Left cardiac atrium (tissue), 4 donors: ENCODE measurements around the gene WDR83. TPM values are rescaled to one million over a fixed set of nuclear protein-coding genes. Genes with fewer than 3 reads are reported as not detected.

Experiments used
- ATAC-seq, 2 donors: fragments of 200-7000 bp; cut with Tn5 transposase; one replicate each; pipeline ENCODE4 v1.9.1; 2020; ENCODE audit warnings: mild to moderate bottlenecking in 2 of 2, moderate library complexity in 2 of 2
- DNase-seq: peaks from one replicate; pipeline ENCODE4 v3.0.0-alpha.2; 2020
- intact Hi-C, 2 donors: fragments of 100-400 bp; cut with DNase I; formaldehyde crosslinking; loops; one replicate each; pipeline versions ENCODE4 v1.14.1 to v1.15.1; 2022 to 2023
- total RNA-seq, 2 donors: library from RNA; stranded (reverse); fragmentation: NEBNext Ultra II Directional; extraction: Animal tissue kit (Norgen Biotek cat#: 25700); gene quantifications; one replicate each; pipeline ENCODE4 v1.2.1, GENCODE V29; 2021
- donor health status: DM: no; HTN: yes; CAD: no.
- donor health status: DM: no; HTN: yes; CAD: no; lungs with severe emphysema.
- donor health status: DM: yes; HTN: yes; CAD: no.
- donor health status: Dilated cardiomyopathy.

Gene WDR83
- total RNA-seq, 2 donors from 2014 or later = 7.8 to 8.0 TPM

- ATAC-seq = peak; percentile 61 to 72
Observed at GRCh38 chr19:12648088-12648487, 18.5 kb upstream of the WDR83 start.

GRCh38 chr19:12649941-12650340 lies 16.7 kb upstream of the WDR83 start:
- DNase-seq = no peak
- intact Hi-C loops = no loop called here
- ATAC-seq = no peak

More at GRCh38 chr19:12648088-12648487, 18.5 kb upstream of the WDR83 start:
- intact Hi-C loops = no loop called here
- DNase-seq = no peak

GRCh38 chr19:12652219-12652618 lies 14.4 kb upstream of the WDR83 start:
- DNase-seq = no peak
- ATAC-seq = no peak
- intact Hi-C loops = no loop called here

DNA sequence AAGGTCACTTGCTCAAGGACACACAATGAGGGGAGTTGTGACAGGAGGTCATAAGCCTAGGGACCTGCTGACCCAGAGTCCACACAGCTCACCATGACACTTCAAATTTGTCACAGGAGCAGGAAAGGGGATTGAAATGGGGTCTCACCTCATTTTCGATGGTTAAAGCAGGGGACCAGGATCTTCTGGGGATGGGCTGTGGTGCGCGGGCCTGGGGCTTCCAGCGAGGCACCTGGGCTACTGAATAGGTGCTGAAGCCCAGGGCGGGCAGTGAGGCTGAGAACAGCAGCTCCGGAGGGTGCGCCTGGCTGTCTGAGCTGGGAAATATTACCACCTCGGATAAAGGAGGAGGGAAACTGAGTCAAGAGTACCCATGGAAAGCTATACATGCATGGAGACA lies 11.1 kb upstream of the WDR83 start:
- intact Hi-C loops = no loop called here
- DNase-seq = no peak

DNA sequence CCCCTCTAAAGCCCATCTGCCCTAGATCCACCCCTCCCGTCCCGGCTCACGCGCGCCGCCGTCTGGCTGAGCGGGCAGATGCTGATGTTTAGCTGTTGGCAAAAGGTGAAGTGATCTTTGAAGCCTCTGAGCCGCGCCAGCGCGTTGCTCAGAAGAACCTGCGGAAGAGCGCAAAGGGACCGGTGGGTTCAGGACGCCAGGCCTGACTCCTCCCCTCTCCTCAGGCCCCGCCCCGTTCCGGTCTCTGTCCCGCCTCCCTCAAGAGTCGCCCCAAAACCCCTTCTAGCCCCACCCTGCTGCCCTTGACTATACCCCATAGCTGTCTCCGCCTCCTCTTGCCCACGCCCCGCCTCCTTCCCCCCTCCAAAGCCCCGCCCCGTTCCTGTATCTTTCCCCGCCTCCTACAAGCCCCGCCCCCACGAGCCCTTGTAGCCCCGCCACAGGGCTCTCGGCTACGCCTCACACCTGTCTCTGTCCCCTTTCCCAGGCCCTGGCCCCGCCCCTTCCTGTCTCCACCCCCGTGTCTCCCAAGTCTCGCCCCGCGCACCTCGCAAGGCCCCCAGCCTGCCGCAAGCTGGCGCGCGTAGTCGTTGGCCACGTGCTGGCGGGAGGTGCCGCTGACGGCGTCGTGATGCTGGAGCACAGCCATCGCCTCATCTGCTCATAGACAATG lies 9.6 kb upstream of the WDR83 start:
- ATAC-seq (peak; percentile 12 to 56), DNase-seq (no peak)
- intact Hi-C loops = no loop called here

More for the DNA sequence above, 11.1 kb upstream of the WDR83 start:
- ATAC-seq = no peak

DNA sequence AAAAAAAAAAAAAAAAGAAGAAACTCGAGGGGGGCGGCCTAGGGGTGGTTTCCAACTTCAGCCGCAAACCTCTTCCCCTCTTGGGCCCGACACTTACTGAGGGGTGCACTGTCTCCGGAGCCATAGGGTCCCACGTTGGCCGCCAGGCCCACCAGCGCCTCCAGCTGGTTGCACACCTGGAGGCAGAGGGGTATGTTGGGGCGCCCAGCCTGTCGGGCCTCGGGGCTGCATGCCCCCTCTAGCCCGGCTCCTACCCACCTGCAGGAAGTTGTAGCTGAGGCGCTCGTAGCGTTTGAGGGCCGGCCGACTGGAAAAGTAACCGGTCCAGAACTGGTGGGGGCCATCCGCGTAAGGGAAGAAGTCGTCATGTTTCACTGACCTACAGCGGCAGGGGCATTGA lies 8.6 kb upstream of the WDR83 start:
- DNase-seq (no peak), ATAC-seq (no peak)
- intact Hi-C loops = no loop called here

- ATAC-seq (no peak), DNase-seq (no peak)
Observed at GRCh38 chr19:12660980-12661379, 5.6 kb upstream of the WDR83 start.

DNA sequence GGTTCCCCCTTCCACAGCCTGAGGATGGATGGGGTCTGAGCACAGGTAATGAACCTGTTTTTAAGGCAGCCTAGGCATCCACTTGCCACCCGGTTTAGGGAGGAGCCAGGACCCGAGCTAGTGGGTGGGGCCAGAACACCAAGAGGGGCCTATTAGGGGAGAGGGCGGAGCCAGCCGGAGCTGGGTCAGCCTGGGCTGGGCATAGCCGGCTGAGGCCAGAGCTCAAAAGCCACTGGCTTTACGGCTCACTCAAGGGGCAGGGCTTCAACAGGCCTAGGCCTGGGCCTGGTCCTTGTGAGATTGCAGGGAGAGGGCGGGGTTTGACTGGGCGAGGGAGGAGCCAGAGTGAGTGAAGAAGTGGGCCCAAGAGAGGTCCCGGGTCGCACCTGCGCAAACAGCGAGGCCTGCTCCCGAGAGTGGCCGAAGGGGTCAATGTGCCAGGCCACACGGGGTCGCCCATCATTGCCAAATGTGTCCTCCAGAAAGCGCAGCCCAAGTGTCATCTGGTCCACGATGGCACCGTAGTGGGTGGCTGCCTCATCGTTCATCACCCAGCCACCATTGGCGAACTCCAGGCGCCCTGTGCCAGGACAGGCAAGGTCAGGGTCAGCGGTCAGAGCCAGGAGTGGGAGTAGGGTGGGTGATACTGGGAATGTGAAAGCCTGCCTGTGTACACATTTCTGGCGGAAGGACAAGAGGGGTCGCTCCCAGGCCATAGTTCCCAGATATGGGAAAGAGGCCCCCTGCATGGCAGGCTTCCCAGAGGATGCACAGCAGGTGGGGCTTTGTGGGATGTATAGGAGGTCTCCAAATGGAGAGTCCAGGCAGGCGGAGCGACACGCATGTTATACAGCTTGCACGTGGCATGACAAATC lies 2.0 kb upstream of the WDR83 start:
- ATAC-seq (no peak), DNase-seq (no peak)
- intact Hi-C loops = loop anchor here in 1 of 2 donors (10.0 kb wide), 1 partner anchor 100 kb away; no protein-coding TSS in a partner anchor

More at GRCh38 chr19:12660980-12661379, 5.6 kb upstream of the WDR83 start:
- intact Hi-C loops = loop anchor here in 1 of 2 donors (10.0 kb wide), 1 partner anchor 96 kb away; no protein-coding TSS in a partner anchor

DNA sequence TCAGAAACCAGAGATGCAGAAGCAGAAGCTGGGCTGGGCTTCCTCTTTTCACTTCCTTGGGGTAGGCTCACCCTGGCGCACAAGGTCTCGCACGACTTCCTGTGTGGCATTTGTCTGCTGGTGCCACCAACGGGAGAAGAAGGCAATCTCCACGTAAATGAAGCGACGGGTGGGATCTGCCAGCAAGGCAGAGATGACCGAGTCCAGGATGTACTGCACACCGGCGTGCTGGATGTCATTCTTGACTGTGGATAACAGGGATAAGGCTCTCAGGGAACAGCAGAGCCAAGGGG lies 1.4 kb upstream of the WDR83 start:
- intact Hi-C loops = loop anchor here in 1 of 2 donors (10.0 kb wide), 1 partner anchor 100 kb away; no protein-coding TSS in a partner anchor
- ATAC-seq = peak in 1 of 2 donors; percentile 4
- peak; percentile 64 for DNase-seq

DNA sequence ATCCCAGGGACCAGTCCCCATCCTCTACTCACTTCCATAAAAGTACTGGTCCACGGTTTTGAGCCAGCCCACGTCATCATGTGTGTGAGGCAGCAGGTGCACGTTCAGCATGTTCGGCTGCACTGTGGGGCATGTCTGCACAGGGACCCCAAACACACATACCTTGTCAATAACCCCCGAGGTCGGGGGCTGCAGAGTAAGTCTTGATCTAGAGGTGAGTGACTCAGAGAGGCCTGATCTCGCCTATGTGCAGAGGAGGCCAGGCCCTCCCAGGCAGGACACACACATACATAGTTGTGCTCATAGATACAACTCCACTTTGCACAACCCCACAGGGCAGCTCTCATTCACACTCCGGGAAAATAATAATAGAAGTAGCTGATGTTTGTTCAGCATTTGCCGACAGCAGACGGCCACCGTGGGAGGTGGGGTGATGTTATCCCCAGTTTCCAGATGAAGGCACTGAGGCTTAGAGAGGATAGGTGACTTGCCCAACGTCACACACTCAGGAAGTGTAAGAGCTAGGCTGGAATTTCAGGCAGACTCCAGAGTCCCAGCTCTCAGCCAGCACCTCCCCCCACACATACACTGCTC lies 839 bp upstream of the WDR83 start:
- DNase-seq (no peak), ATAC-seq (no peak)
- intact Hi-C loops = loop anchor here in 1 of 2 donors (10.0 kb wide), 1 partner anchor 101 kb away; no protein-coding TSS in a partner anchor

DNA sequence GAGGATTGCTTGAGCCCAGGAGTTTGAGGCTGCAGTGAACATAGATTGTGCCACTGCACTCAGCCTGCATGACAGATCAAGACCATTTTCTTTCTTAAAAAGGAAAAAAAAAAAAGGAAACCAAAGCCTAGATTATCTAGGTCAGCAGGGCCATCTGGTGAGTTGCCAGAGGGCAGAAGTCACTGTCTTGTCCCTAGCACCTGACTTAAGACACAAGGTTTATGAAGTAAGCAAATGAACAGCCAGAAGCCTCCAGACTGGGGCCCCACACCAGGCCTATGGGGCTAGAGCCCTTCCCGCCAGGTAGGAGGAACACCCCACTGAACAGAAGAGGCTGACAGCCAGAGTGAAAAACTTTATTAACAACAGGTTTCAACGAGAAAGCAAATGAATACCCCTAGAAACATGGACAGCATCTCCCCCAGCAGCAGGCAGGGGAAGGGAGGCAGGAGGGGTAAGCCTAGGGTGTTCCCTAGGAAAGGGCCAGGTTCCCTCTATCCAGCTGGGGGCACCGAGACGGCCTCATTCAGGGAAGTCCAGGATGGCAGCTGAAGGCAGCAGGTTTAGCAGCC lies 1.2 kb downstream of the WDR83 start:
- intact Hi-C loops = loop anchor here in 1 of 2 donors (10.0 kb wide), 1 partner anchor 103 kb away; no protein-coding TSS in a partner anchor
- DNase-seq (no peak), ATAC-seq (no peak)

- intact Hi-C loops = loop anchor here in 1 of 2 donors (10.0 kb wide), 1 partner anchor 104 kb away; no protein-coding TSS in a partner anchor
- no peak for DNase-seq
- no peak for ATAC-seq
Observed at GRCh38 chr19:12668346-12668745, 1.7 kb downstream of the WDR83 start.

- intact Hi-C loops = loop anchor here in 1 of 2 donors (10.0 kb wide), 1 partner anchor 104 kb away; no protein-coding TSS in a partner anchor
- peak; percentile 73 for DNase-seq
- peak; percentile 8 to 21 for ATAC-seq
Observed at GRCh38 chr19:12668932-12669269, 2.3 kb downstream of the WDR83 start.

DNA sequence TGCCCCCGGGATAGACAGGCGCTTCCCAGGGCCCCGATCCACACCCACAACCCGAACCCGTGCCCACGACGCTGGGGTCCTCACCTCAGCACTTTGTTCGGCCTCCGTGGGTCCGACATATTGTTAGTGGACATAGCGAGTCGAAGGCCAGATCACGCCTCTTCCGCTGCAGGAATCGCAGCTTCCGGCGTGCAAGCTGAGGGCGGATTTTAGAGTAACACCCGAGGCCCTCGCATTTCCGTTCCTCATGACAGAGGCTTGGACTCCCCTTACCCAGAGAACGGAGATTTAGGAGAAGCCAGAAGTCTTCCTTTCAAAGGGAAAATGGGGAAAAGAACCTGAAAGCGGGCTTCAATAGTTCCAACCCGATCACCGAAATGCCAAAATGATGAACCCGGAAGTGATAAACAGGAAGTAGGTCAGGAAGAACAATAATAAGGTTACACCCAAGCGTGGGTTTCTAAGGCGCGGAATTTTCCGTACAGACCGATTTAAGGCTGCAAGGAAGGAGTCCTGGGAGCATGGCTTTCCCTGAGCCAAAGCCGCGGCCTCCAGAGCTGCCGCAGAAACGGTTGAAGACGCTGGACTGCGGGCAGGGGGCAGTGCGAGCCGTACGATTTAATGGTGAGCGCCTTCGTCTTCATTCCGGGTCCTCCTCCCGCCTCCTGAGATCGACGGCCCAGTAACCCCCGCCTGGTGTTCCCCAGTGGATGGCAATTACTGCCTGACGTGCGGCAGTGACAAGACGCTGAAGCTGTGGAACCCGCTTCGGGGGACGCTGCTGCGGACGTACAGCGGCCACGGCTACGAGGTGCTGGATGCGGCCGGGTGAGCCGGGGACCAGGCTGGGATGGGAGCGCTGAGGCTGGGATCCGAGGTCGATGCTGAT lies 2.9 kb downstream of the WDR83 start:
- intact Hi-C loops = loop anchor here (5.0 to 10.0 kb wide), 2 partner anchors 105 to 107 kb away; no protein-coding TSS in a partner anchor
- peak; percentile 70 to 71 for ATAC-seq
- peak; percentile 80 for DNase-seq

- ATAC-seq (no peak), DNase-seq (no peak)
- intact Hi-C loops = loop anchor here in 1 of 2 donors (5.0 kb wide), 1 partner anchor 108 kb away; no protein-coding TSS in a partner anchor
Observed at GRCh38 chr19:12670159-12670928, 3.7 kb downstream of the WDR83 start.

DNA sequence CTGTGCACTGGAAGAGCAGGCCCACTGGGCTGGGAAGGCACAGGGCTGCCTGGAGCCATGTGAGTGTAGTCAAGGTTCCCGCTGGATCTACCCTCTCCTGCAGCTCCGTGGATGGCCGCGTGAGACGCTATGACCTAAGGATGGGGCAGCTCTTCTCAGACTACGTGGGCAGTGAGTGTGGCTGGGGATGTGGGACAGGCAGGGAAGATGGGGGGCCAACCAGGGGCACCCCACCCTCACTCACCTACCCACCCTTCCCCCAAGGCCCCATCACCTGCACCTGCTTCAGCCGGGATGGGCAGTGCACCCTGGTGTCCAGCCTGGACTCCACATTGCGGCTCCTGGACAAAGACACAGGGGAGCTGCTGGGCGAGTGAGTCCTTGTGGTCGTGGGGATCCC lies 6.1 kb downstream of the WDR83 start:
- DNase-seq (no peak), ATAC-seq (no peak)
- intact Hi-C loops = loop anchor here in 1 of 2 donors (5.0 kb wide), 1 partner anchor 110 kb away; no protein-coding TSS in a partner anchor

DNA sequence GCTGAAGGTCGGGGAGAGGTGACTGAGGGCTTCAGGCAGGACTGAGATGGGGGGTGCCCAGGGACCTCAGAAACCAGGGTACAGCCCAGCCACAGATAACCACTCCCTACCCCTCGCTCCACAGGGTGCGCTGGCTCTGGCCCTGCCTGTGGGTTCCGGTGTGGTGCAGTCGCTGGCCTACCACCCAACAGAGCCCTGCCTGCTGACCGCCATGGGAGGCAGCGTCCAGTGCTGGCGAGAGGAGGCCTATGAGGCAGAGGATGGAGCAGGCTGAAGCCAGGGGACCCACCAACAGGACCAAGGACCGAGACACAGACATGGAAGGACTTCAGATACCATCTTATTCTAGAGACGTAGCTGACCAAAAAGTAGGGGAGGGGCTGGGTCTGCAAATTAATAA lies 8.8 kb downstream of the WDR83 start:
- intact Hi-C loops = no loop called here
- DNase-seq = no peak
- no peak for ATAC-seq
